Endothelial cell of hepatic sinusoid (primary cell): ENCODE results near the gene TRNP1.

ENCODE experiments used
- in situ Hi-C: cut with HindIII; loops from 2 replicates; pipeline ENCODE4 v1.10.0; 2017; ENCODE audit warnings: low sequenced_read_pairs

Gene TRNP1

DNA sequence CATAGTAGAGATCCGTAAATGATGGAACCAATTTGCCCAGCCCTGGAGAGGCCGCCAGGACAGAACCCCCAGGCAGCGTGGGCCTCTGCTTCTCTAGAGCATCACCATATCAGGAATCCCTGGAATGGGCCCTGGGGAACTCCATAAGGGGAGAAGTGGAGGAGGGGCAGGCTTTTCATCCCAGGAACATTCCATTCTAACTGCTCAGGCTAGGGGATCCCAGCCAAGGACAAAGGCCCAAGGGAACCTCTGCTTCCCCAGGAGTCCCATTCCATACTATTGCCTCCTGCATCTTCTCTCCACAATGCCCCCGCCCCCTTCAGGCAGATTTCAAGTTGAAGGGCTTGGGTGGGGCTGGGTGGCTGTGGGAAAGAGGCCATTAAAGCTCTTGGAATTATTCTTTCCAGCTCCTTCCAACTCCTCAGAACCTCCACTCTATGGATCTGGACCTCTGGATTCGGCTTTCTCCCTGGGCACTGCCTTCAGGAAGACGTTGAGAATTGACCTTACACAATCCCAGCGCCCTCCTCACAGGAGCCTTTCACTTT lies 6.0 kb downstream of the TRNP1 start:
- in situ Hi-C loops, result loop anchor here (5.0 kb wide), 1 partner anchor 38 kb away; no protein-coding TSS in a partner anchor

DNA sequence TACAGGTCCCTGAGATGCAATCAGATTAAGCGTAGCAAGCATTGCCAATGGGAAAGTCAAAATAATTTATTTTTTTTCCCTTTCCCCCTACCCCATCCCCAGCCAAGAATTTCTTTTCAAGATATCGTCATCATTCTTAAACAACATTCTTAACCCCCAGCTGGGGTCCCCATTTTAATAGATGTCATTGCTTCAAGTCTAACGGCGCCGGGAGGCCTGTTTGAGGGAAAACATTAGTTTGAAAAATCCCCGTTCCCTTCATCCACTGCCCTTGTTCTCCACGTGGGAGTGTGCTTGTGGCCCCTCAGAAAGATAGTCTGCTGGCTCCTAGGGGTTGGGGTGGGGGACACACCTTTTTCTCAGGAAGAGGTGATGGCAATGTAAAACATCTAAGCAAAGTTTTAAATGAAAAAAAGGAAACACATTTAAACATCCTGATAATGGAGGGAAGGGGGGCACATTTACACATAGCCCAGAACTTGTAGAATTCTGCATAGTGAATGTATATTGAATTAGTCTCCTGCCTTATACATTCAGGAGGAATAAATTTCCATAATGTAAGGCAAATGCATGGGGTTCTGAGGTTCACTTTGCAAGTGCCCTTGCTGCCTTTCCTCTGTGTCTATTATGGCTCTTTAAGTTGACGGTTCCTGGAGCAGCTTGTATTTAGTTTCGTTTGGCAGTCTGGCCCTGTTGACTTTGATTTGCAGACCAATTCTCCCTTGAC lies 6.8 kb downstream of the TRNP1 start:
- in situ Hi-C loops, result no loop called here

DNA sequence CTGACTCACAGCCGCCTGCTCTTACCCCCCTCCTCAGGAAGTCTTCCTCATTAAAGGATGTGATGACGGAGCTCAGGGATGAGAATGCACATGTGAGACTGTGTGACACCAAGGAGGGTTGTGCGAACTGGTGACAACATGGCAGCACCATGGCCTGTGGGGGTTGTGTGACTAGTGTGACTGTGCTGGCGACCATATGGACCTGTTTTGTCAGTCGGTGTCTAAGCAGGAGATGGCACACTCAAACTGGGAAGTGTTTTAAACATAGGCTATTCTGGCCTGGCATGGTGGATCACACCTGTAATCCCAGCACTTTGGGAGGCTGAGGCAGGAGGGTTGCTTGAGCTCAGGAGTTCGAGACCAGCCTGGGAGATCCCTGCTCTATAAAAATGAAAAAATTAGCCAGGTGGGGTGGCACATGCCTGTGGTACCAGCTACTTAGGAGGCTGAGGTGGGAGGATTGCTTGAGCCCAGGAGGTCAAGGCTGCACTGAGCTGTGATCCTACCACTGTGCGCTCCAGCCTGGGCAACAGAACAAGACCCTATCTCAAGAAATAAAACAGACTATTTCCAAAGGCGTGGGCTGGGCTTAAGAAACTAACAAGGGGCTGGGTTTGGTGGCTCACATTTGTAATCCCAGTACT lies 7.4 kb downstream of the TRNP1 start:
- in situ Hi-C loops, result no loop called here

DNA sequence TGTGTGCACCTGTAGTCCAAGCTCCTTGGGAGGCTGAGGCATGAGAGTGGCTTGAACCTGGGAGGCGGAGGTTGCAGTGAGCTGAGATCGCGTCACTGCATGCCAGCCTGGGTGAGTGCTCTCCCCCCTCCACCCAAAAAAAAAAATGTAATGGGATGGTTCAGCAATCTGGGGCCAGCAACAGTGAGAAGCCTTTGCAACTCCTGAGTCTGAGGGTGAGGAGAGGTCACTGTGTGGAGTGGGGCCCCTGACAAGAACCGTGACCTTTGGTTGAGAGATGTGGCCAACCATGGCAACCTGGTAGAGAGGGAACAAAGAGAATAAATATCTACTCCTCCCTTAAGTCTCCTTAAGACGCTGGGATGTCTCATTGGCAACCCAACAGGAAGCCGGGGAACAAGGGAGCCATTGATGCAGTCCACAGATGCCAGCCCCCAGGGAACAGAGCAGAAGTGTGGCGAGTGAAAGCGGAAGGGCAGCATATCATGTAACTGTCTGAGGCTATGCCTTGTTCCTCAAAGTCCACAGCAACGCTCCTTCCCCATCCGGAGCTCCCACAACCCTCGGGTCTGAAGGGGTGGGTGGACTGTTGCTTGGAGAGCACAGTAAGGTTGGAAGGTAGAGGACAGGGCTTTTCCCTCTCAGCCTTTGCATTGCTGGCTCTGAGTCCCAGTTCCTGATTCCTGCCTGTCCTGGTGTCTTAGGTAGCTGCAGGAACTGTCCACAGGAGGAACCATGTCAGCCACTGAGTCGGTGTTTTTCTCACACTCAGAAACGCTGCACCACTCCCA lies 8.3 kb downstream of the TRNP1 start:
- in situ Hi-C loops, result no loop called here

DNA sequence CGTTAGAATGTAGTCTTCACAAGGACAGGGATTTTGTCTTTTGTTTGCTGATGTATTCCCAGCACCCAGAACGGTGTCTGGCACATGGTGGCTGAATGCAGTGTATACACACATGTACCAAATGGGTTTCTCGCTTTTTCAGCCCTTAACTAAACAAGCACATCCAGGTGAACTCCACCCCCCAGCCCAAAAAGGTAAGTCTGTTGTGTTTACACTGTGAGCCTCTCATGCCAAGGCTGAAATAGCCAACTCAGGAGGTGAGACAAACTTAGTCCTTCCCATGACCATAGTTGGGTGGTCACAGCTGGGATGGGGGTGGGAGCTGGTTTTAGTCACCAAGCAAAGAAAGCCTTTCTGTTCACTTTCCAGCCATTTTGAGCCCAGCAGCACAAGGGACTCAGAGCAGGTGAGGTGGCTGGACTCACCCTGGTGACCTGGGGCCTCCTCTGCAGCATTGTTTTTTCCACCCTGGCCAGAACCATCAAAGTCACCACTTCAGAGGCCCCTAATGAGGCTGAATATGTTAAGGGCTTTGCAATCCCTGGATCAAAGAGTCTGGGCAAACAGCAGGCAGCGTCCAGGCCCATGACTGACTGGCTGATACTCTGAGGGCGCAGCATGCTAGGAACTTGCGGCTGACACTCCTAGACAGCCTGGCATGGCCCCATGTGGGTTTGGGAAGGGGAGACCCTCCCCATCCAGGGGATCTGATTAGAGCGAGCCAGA lies 10.4 kb downstream of the TRNP1 start:
- in situ Hi-C loops, result no loop called here

DNA sequence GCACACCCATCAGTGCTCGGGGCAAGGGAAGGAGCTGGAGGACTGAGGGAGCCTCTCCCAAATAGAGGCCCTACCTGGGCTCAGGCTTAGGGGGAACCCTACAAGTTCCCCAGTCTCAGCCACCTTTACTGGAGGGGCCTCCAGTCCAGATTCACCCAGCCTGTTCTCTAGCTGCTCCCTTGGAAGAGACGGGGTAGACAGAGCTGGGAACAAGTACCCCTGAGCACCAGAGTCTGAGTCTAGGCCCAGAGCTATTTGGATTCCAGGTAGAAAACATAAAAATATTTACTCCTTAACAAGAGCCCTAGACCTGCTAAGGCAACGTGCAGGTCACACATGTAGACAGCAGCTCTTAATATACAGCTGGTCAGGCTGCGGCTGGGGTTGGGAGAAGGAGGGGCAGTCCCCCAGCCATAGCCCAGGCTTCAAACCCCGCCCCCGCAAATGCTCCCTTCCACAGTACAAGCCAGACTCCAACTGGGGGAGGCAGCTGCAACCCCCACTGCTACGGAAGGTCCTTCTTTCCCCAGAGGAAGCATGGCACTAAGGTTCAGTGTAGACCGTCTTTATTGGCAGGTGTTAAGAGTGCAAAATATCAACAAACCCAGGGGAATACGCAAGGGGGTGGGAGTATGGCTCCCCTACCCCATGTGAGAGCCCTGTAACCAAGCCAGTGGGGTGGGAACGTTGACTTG lies 11.1 kb downstream of the TRNP1 start:
- in situ Hi-C loops, result no loop called here

DNA sequence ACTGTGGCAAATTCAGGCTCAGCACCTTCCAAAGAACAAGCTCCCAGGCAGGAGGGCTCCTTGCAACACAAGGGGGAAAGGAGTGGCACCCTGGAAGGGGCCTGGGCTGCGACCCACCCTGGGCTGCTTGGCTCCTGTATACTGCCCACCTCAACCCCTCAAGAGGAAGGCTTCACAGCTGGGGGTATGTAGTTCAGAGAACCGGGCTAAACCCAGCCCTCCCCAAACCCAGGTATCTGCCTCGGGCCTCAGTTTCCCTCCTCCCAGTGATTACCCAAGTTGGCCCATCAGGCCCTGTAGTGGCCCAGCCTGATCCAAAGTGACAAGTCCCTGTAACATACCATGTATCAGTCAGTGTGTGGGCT lies 11.7 kb downstream of the TRNP1 start:
- in situ Hi-C loops, result no loop called here

DNA sequence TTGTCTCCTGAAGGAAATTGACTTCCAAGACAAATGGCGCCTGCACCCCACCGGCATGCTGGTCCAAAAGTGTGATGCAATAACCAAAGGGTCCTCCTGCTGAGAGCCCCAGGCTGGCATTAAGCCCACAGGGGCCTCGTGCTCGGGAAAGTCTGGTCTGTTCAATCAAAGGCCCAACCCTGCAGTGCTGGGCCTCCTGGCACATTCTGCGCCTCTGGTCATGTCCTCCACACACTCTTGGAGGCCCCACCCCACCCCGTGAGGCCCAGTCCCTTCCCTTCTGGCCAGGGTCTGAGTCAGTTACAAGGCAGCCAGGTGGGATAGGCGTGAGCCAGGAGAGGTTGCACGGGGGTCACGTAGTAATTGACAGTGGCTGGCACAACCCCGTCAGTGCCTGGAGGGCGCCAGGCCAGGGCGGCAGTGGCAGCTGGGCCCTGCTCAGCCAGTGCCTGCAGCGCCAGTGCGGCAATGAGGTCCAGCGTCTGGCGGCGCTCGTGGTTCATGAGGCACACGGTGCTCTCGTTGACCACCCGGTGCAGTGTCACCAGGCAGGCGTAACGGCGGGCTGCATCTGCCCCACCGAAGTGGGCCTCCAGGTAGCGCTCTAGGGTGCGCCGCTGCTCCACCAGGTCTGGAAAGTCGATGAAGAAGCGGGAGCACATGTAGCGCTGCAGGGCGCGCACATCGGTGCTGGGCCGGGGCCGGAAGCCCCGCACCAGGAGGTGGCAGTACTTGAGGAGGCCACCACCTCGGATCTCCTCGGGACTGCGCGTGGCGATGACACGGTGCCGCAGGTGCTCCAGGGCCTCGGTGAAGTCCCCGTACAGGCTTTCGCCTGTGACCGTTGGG lies 12.4 kb downstream of the TRNP1 start:
- in situ Hi-C loops, result no loop called here

DNA sequence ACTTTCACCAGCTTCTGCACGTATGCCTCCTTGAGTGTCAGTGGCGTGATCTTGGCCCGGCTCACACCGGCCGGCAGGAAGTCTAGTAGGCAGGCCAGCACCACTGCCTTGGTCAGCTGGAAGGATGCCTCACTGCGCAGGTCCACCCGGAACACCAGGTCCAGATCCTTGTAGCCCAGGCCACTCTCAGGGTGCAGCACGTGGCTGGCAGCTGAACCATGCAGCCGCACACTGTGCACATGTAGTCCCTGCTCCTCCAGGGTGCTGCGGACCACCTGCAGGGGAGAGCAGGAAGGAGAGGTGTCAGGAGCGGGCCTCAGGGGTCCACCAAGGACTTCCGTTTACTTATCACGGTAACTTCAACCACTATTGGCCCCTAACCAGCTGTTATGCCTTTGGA lies 13.2 kb downstream of the TRNP1 start:
- in situ Hi-C loops, result no loop called here

DNA sequence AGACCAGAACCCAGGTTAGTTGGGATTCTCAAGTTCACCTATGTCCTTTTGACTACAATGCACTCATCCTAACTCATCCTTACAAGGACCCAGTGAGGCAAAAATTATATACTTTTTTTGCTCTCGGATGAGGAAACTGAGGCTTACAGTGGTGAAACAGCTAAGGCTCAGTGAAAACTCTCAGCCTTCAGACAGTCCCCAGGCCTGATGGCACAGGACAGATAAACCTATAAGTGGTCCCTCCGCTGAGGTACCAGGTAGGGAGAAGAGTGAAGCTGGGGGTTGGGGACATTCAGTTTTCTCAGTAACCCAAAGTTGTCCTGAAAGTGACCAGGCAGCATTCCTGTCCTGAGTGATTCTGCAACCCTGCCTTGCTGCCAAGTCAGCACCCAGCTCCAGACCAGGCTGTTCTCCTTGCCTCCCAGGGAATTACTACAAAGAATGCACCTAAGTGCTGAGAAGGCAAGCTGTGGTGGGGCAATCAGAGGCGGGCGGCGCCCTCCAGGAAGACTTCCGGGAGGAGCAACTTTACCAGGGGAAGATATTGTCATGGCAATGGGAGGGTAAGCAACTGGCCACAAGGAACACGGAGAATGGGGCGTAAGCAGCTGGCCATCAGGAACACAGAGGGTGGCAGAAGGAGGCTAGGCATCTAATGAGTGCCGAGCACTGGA lies 14.6 kb downstream of the TRNP1 start:
- in situ Hi-C loops, result no loop called here

DNA sequence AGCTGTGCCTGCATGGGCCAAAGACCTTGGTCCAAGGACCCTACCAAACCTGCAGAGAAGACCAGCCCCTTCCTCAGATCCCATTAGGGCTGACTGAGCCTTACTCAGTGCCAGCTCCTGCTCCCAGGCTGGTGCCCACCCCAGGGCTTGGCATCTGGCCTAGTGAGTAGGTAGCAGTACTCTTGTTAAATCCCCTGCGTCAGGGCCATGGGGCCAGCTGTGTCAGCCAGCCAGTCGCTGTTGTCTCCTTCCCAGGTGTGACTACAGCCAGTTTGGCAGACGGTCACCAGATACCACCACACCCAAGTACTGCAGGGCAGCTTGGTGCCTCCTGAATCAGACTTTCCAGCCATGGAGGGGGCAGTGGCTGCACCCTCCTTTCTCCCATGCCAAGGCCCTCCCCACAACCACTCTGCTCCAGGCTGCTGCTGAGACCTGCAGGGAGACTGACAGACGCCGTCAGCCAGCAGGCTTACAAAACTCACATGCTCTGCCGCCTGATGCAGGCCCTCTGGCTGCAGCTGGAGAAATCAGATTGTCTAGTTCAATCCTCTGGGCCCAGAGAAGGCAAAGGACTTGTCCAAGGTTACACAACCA lies 16.2 kb downstream of the TRNP1 start:
- in situ Hi-C loops, result no loop called here

DNA sequence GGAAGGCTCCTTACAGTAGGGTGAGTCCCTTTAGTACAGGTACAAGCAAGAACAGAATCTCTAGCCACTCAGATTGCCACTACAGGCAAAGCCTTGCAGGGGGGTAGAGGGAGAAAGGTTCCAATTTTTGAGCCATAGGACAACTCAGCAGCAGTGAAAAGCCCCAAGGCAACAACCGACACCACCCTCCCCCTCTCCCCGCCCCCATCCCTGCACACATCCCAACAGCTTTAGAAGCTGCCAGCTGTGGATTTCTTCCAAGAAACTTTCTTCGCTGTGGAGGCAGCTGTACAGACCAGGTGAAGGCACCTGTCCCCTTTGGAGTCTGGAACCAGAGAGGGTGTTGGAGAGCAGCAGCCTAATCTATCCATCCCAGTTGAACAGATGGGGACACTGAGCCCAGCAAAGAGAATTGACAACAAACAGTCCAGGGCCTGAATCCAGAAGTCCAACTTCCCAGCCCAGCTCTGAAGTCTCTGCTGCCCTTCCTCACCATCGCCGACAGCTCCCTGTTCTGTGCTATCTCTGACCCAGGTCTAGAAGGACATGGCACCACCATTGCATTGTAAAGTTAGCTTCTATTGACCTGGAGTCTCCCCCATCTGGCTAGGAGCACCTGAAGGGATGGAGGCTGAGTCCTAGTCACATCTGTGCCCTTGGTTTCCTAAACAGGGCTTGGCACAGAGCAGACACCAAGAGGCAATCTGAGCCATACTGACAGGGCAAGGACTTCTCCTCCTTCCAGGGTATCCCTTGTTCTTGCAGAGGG lies 16.9 kb downstream of the TRNP1 start:
- in situ Hi-C loops, result no loop called here

DNA sequence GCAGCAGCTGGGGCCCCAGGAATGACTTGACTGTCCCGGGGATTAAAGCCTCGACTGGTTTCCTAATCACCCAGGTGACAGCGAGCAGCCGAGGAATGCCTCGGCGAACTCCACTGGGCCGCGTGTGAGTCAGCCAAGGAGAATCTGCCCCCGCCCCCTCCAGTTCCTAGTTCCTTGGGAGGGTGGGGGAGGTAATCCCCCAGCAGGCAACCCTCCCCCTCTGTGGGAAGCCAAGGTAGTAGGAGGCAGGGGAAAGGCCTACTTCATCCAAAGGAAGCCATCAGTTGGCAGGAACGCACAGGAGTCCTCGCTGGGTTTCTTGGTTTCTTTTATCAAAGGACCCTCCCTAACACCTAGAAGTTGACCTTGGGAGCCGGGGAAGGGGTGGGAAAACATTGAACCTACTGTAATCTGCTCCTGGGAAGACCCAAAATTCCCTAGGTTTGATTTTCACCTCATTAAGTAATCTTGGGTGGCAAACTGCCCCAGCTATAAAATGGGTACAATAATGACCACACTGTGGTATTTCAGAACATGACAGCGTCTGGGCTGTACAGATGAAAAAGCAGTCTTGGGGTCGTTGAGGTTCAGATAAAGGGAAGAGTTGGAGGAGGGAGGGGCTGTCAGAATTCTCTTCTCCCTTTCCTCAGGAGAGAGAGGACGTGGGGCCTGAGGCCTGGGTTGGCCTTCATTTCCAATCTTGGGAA lies 17.7 kb downstream of the TRNP1 start:
- in situ Hi-C loops, result no loop called here

DNA sequence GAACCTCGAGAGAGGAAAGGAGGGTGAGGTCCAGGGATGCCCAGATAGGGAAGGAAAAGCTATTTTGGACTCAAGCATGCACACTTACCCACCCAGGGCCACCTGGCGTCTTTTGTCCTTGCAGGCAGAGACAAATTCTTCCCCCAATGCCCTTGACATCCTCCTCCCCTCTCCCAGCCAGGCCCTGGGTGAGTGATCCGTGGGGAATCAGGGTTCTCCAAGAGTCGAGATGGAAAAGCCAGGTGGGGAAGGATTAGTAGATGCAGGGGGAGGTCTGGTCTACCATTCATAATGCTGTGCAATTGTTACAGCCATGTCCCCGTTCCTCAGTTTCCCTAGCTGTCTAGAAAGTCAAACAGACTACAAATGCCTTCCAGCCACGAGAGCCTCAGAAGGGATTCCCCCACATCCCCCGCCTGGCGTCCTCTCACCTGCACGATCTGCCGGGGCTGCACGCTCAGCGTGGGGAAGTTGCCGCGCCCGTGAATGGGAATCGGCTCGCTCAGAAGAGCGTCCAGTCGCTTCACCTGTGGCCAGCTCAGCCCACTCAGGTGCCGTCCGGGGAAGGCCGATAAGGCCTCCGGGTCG lies 18.6 kb downstream of the TRNP1 start:
- in situ Hi-C loops, result no loop called here

DNA sequence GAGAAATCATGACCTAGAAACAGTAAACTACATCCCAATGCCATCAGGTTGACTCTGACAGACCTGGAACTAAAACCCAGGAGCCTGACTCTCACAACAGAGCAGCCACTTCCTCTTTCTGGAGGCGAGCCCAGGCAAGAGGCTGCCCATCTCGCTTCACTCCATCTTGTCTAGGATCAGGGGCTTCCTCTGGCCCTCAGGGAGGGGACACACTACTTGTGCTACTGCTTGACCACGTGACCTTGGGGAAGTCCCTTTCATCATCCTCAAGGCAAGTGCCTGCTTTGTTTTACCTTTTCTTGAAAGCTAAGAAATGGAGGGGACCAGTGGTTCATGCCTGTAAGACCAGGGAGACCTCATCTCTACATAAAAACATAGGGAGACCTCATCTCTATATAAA lies 21.8 kb downstream of the TRNP1 start:
- in situ Hi-C loops, result no loop called here

DNA sequence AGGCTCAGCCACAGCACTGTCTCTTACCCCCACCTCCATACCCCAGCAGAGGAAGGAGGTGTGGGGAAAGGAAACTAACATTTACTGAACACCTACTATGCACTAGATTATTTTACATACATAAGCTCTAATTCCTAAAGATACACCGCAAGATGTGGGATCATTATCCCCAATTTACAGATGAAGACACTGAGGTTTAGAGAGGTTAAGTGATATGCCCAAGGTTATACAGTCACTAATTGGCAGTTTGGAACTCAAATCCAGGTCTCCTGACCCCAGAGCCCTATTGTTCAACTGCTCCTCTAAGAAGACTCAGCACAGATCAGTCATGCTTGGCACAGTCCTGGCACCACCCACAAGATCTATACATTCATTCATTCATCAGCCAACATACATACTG lies 22.9 kb downstream of the TRNP1 start:
- in situ Hi-C loops, result no loop called here

DNA sequence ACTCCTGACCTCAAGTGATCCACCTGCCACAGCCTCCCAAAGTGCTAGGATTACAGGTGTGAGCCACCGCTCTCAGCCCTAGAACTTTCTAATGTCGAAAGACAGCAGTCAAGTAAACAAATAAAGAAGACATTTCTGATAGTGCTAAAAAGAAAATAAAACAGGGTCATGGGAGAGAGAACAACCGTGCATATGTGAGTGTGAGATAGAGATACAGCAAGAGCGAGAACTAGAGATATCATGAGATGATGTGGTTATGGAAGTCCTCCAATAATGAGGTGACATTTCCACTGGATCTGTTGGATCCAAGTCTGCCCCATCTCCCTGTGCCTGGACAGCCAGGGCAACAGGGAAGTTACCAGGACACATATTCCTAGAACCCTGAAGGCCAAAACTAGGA lies 23.7 kb downstream of the TRNP1 start:
- in situ Hi-C loops, result no loop called here
